ENCODE results near the gene CPB1.

CPB1 gene

GRCh38 chr3:148825476-148825875 is 2.1 kb upstream of the CPB1 start:
- no peak overlapping the region for H3K4me2 ChIP-seq (ENCODE audit: low read length)
- H3K27ac ChIP-seq (ENCODE audit: low read depth, low read length, poor library complexity, severe bottlenecking), result no peak overlapping the region
- H3K27me3 ChIP-seq (ENCODE audit: insufficient read depth, low read length), result no peaks in the 10 kb centered on the region
- H3K36me3 ChIP-seq (ENCODE audit: insufficient read depth, low read length), result no peaks in the 10 kb centered on the region
- H3K9me3 ChIP-seq (ENCODE audit: low read length), result no peaks in the 10 kb centered on the region
- TF ChIP-seq EZH2 (IDR thresholded peaks at IDR 0.05; ENCODE audit: borderline replicate concordance, low read length) (no peak), CTCF (IDR thresholded peaks at IDR 0.05; ENCODE audit: low read length) (no peak)
- no peaks in the 10 kb centered on the region for H4K20me1 ChIP-seq (ENCODE audit: insufficient read depth, low read length)
- no peaks in the 10 kb centered on the region for H3K4me1 ChIP-seq (ENCODE audit: insufficient read depth, low read length, severe bottlenecking)
- no peak overlapping the region for H3K4me3 ChIP-seq (ENCODE audit: low read depth, low read length, poor library complexity, severe bottlenecking)
- no peaks in the 10 kb centered on the region for H3K79me2 ChIP-seq (ENCODE audit: insufficient read depth, low read length)
- H3F3A ChIP-seq (ENCODE audit: insufficient read depth, low read length), result no peaks in the 10 kb centered on the region
- H3K9me2 ChIP-seq (ENCODE audit: low read depth, low read length), result no peaks in the 10 kb centered on the region
- no peak overlapping the region for H3K9ac ChIP-seq (ENCODE audit: low read length)
- H2AFZ ChIP-seq (ENCODE audit: low read length), result no peak overlapping the region

- Histone ChIP-seq H4K20me1 (ENCODE audit: insufficient read depth, low read length) (no peaks in the 10 kb centered on the region), H3K4me2 (ENCODE audit: low read length) (no peak overlapping the region), H3K4me1 (ENCODE audit: insufficient read depth, low read length, severe bottlenecking) (no peaks in the 10 kb centered on the region), H3K36me3 (ENCODE audit: insufficient read depth, low read length) (no peaks in the 10 kb centered on the region), H3K27ac (ENCODE audit: low read depth, low read length, poor library complexity, severe bottlenecking) (no peak overlapping the region), H3F3A (ENCODE audit: insufficient read depth, low read length) (no peaks in the 10 kb centered on the region), H3K9me3 (ENCODE audit: low read length) (no peaks in the 10 kb centered on the region), H3K9me2 (ENCODE audit: low read depth, low read length) (no peaks in the 10 kb centered on the region), H3K27me3 (ENCODE audit: insufficient read depth, low read length) (no peaks in the 10 kb centered on the region), H2AFZ (ENCODE audit: low read length) (no peak overlapping the region), H3K4me3 (ENCODE audit: low read depth, low read length, poor library complexity, severe bottlenecking) (no peak overlapping the region), H3K9ac (ENCODE audit: low read length) (no peak overlapping the region), H3K79me2 (ENCODE audit: insufficient read depth, low read length) (no peaks in the 10 kb centered on the region)
- TF ChIP-seq CTCF (IDR thresholded peaks at IDR 0.05; ENCODE audit: low read length) (no peak), EZH2 (IDR thresholded peaks at IDR 0.05; ENCODE audit: borderline replicate concordance, low read length) (no peak)
Measured at GRCh38 chr3:148828136-148828690, 602 bp downstream of the CPB1 start.

GRCh38 chr3:148829926-148830325 is 2.3 kb downstream of the CPB1 start:
- H3K27ac ChIP-seq (ENCODE audit: low read depth, low read length, poor library complexity, severe bottlenecking), result no peak overlapping the region
- H3K4me3 ChIP-seq (ENCODE audit: low read depth, low read length, poor library complexity, severe bottlenecking), result no peak overlapping the region
- H2AFZ ChIP-seq (ENCODE audit: low read length), result no peak overlapping the region
- no peaks in the 10 kb centered on the region for H3K27me3 ChIP-seq (ENCODE audit: insufficient read depth, low read length)
- H3F3A ChIP-seq (ENCODE audit: insufficient read depth, low read length), result no peaks in the 10 kb centered on the region
- TF ChIP-seq CTCF (IDR thresholded peaks at IDR 0.05; ENCODE audit: low read length), result no peak
- TF ChIP-seq EZH2 (IDR thresholded peaks at IDR 0.05; ENCODE audit: borderline replicate concordance, low read length), result no peak
- H3K4me2 ChIP-seq (ENCODE audit: low read length), result no peak overlapping the region
- no peaks in the 10 kb centered on the region for H4K20me1 ChIP-seq (ENCODE audit: insufficient read depth, low read length)
- no peaks in the 10 kb centered on the region for H3K9me2 ChIP-seq (ENCODE audit: low read depth, low read length)
- no peaks in the 10 kb centered on the region for H3K4me1 ChIP-seq (ENCODE audit: insufficient read depth, low read length, severe bottlenecking)
- no peaks in the 10 kb centered on the region for H3K36me3 ChIP-seq (ENCODE audit: insufficient read depth, low read length)
- H3K79me2 ChIP-seq (ENCODE audit: insufficient read depth, low read length), result no peaks in the 10 kb centered on the region
- no peak overlapping the region for H3K9ac ChIP-seq (ENCODE audit: low read length)
- H3K9me3 ChIP-seq (ENCODE audit: low read length), result no peaks in the 10 kb centered on the region
